IPS-18a (cell line): ENCODE data around the gene CUL1.

Experiments used
- H3K27ac ChIP-seq: one replicate; pipeline ENCODE4 v1.5.1; 2013; ENCODE audit warnings: low read length
- H3K27me3 ChIP-seq: one replicate; pipeline ENCODE4 v1.6.1; 2013; ENCODE audit warnings: mild to moderate bottlenecking, low read length; ENCODE audit not compliant: control insufficient read depth, insufficient read depth
- H3K36me3 ChIP-seq: one replicate; pipeline ENCODE4 v1.6.1; 2013; ENCODE audit warnings: low read depth, low read length; ENCODE audit not compliant: control insufficient read depth
- H3K4me1 ChIP-seq: one replicate; pipeline ENCODE4 v1.6.1; 2013; ENCODE audit warnings: low read depth, low read length; ENCODE audit not compliant: control insufficient read depth
- H3K4me3 ChIP-seq: one replicate; pipeline ENCODE4 v1.5.1; 2013; ENCODE audit warnings: low read length
- H3K9ac ChIP-seq: one replicate; pipeline ENCODE4 v1.6.1; 2013; ENCODE audit warnings: mild to moderate bottlenecking, low read length, moderate library complexity
- H3K9me3 ChIP-seq: one replicate; pipeline ENCODE4 v1.6.1; 2013; ENCODE audit warnings: low read depth, low read length; ENCODE audit not compliant: control insufficient read depth

CUL1 gene

DNA sequence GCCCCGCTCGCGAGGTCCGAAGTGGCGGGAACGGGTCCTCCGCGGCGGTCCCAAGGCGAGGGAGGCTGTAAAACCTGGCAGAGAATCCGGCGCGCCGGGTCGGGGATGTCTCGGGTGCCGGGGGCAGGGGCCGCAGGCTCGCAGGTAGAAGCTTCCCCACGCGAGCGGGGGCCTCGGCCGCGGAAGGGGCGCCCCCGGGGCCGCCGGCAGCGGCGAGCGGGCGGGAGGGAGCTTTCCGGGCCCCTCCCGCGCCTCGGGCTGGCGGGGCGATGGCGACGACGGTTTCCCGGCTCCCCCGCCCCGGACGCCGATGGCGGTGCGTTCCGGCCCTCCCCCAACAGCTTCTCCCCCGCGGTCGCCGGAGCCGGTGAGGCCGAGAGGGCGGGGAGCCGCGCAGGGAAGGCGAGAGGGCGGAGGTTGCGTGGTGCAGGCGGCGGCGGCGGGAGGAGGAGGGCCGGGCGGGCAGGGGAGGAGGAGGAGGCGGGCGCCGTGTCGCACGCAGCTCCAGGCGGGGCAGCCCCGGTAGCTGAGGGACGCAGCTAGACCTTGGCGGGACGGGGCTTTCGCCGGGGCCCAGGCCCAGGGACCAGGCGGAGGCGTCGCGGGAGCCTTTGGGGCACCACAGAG lies at the start of gene CUL1:
Gene CUL1, plus strand, starts transcription at position 507 of the 627 bp plus-strand sequence. CDS start 31,220 bp downstream, outside the sequence.
- H3K9me3 ChIP-seq, result no peaks in the 10 kb centered on the region
- no peaks in the 10 kb centered on the region for H3K36me3 ChIP-seq
- H3K9ac ChIP-seq, result peak within 1 kb of the TSS; percentile 85
- peak within 1 kb of the TSS; percentile 88 for H3K4me3 ChIP-seq
- peaks cover 7% of the 10 kb centered on the region for H3K27me3 ChIP-seq
- H3K4me1 ChIP-seq, result peaks cover 45% of the 10 kb centered on the region
- peak within 1 kb of the TSS; percentile 88 for H3K27ac ChIP-seq

DNA sequence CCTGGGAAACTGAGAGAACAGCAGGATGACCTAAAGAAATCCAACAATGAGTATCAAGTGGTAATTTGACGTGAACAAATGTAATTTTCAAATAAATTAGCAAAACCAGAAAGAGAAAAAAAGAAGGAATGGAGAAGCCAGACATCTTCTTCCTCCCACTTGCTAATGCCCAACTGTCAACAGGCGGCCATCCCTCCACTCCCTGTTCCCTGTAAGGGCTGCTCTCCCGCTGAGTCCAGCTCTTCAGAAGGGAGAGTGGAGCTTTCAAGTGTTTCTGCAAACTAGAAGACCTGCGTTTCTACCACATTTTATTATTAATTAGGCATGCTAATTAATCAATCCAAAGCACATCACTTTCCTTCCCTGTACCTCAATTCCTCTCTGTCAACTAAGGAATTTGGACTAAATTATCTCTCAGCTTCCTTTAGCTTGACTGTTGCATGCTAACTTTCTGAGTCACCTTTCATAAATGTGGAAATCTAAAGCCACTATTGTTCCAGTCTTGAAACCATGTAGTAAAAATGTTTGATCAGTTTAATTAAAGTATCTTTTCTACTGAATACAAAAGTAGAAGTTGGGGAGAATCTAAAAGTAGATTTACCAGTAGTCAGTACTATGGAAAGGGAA lies 48.4 kb upstream of the CUL1 start:
- Histone ChIP-seq H3K4me1 (no peaks in the 10 kb centered on the region), H3K4me3 (no peak overlapping the region), H3K9me3 (no peaks in the 10 kb centered on the region), H3K27me3 (no peaks in the 10 kb centered on the region), H3K9ac (no peak overlapping the region), H3K27ac (no peak overlapping the region), H3K36me3 (no peaks in the 10 kb centered on the region)

DNA sequence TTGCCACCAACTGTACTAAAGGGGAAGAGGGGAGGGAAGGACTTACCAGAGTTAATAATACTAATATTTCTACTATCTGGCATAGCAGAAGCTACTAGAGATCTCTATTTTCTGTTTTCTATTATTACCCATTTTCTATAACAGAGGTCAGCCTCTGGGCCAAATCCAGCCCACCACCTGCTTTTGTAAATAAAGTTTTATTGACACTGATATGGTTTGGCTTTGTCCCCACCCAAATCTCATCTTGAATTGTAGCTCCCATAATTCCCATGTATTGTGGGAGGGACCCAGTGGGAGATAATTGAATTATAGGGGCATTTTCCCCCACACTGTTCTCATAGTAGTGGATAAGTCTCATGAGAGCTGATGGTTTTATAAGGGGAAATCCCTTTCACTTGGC lies 45.9 kb upstream of the CUL1 start:
- Histone ChIP-seq H3K4me1 (no peaks in the 10 kb centered on the region), H3K36me3 (no peaks in the 10 kb centered on the region), H3K4me3 (no peak overlapping the region), H3K27me3 (no peaks in the 10 kb centered on the region), H3K9ac (no peak overlapping the region), H3K9me3 (no peaks in the 10 kb centered on the region), H3K27ac (no peak overlapping the region)

DNA sequence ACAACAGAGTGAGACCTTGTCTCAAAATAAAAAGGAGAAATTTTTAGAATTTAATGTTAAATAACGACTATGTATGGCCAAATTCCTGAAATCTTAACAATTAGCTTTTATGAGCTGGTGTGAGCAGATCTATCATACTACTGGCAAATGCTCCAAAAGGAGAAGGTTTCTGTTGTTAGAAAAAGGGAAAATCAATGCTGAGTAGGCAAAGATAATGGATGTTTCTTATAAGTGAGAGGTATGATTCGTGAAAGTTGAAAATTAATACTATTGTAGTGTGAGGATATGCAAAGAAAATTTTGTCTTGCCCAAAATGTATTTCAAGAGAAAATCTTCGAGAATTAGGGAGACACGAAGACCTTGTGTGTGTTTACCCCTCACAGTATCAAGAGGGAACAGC lies 40.8 kb upstream of the CUL1 start:
- Histone ChIP-seq H3K27me3 (no peaks in the 10 kb centered on the region), H3K27ac (no peak overlapping the region), H3K36me3 (no peaks in the 10 kb centered on the region), H3K9me3 (no peaks in the 10 kb centered on the region), H3K4me3 (no peak overlapping the region), H3K9ac (no peak overlapping the region), H3K4me1 (no peaks in the 10 kb centered on the region)

DNA sequence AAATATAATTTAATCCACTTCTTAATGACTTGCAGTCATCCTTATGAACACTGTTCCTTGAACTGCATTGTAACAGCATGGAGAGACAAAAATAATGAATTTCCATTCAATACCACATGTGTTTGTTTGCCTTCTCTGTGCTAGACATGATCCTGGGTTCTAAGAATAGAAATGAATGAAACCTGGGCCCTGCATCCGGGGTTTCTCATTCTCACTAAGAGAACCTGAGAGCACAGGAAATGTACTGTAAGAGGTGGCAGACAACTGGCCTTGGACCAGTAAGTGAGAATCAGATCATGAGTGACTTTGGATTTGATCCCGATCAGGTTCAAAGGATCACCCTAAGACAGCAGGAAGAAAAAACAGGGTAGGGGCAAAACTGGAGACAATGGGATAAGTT lies 37.2 kb upstream of the CUL1 start:
- Histone ChIP-seq H3K9ac (no peak overlapping the region), H3K4me3 (no peak overlapping the region), H3K4me1 (no peaks in the 10 kb centered on the region), H3K27me3 (no peaks in the 10 kb centered on the region), H3K9me3 (no peaks in the 10 kb centered on the region), H3K27ac (no peak overlapping the region), H3K36me3 (no peaks in the 10 kb centered on the region)

DNA sequence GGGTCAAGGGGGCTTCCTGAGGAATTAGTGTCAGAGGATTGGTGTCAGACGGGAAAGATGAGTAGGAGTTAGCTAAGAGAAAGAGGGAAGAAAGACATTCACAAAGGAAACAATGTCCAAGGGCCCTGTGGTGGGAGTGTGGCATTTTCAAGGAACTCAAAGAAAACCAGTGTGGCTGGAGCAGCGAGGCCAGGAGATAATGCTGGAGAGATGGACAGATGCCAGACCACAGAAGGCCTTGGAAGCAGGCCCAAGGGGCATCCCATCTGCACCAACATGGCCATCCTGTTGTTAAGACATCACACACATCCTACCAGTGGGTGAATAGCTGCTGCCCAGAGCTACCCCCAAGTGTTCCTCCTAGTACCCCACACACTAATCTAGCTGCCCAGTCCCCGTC lies 36.1 kb upstream of the CUL1 start:
- no peaks in the 10 kb centered on the region for H3K36me3 ChIP-seq
- H3K4me3 ChIP-seq, result no peak overlapping the region

DNA sequence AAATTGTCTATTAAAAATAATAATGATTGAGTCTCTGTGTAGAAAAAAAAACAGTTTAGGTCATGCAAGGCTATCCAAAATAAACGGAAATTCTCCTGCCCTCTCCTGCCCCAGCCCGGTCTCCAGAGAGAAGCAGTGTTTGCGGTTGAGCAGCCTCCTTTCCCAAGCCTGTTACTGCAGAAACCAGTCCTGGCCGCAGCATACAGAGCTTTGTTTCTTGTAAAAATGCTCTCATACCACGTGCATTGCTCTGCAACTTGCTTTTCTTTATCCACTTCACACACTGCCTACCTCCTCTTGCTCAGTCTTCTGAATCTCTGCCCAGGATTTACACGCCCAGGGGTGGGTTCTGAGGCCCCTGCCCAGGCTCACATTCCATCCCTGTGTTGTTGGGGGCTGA lies 34.4 kb upstream of the CUL1 start:
- Histone ChIP-seq H3K9me3 (no peaks in the 10 kb centered on the region), H3K9ac (no peak overlapping the region), H3K4me1 (no peaks in the 10 kb centered on the region), H3K27ac (no peak overlapping the region), H3K4me3 (no peak overlapping the region), H3K27me3 (no peaks in the 10 kb centered on the region), H3K36me3 (no peaks in the 10 kb centered on the region)

More for the DNA sequence above, 36.1 kb upstream of the CUL1 start:
- Histone ChIP-seq H3K27ac (no peak overlapping the region), H3K27me3 (no peaks in the 10 kb centered on the region), H3K9me3 (no peaks in the 10 kb centered on the region), H3K4me1 (no peaks in the 10 kb centered on the region), H3K9ac (no peak overlapping the region)

DNA sequence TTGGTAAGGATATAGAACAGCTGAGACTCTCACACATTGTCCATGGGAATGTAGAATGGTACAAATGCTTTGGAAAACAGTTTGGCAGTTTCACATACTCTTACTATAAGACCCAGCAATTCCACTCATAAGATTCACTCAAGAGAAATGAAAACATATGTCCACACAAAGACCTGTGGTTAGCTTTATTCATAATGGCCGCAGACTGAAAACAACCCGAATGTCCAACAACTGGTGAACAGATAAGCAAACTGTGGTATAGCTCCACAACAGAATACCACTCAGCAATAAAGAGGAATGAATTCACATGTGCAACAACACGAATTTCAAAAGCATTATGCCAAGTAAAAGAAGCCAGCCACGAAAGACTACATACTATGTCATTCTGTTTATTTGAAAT lies 33.5 kb upstream of the CUL1 start:
- Histone ChIP-seq H3K36me3 (no peaks in the 10 kb centered on the region), H3K4me1 (no peaks in the 10 kb centered on the region), H3K9ac (no peak overlapping the region), H3K27me3 (no peaks in the 10 kb centered on the region), H3K4me3 (no peak overlapping the region), H3K9me3 (no peaks in the 10 kb centered on the region), H3K27ac (no peak overlapping the region)

DNA sequence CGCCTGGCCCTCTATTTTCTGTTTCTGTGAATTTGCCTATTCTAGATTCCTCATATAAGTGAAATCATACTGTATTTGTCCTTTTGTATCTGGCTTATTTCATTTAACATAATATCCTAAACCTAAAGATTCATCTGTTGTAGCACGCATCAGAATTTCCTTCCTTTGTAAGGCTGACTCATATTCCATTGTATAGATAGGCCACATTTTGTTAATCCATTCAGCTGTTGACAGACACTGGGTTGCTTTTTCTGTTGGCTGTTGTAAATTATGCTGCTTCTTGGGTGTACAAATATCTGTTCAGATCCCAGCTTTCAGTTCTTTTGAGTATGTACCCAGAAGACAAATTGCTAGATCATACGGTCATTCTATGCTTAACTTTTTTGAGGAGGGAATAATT lies 28.8 kb upstream of the CUL1 start:
- Histone ChIP-seq H3K9ac (no peak overlapping the region), H3K9me3 (no peaks in the 10 kb centered on the region), H3K4me3 (no peak overlapping the region), H3K36me3 (no peaks in the 10 kb centered on the region), H3K27me3 (no peaks in the 10 kb centered on the region), H3K27ac (no peak overlapping the region), H3K4me1 (no peaks in the 10 kb centered on the region)

DNA sequence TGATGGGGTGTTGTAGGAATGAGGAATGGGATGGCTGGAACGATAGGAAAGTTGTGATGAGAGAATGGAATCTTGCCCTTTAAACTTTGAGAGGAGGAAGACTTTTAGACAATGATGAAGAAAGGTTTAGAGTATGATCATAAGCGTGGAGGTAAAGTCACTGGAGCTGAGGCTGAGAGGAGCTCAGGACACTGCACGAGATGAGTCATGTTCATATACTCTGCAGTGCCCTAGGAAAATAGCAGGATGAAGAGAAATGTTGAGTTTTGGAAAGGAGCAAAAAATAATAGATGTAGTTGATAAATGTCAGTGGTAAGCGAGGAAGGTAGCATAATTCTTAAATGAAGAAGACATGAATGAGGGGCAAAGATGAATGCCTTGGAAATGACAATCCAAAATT lies 28.3 kb upstream of the CUL1 start:
- H3K27ac ChIP-seq, result no peak overlapping the region

DNA sequence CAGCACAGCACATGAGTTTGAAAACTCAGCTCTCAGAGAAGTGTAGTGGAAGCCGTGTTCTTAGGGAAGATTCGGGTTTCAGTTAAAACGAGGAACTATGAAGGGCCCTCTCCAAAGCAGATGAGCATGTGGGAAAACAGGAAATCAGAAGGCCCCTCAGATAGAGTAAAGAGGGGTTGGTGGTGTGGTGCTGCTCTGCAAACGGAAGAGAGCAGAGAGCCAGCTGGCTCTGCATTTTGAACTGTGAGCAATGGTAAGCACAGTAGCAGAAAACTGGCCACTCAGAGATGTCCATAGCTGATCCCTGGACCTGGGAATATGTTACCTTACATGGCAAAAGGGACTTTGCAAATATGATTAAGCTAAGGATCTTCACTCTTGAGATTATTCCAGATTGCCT lies 27.9 kb upstream of the CUL1 start:
- Histone ChIP-seq H3K9ac (no peak overlapping the region), H3K4me1 (no peaks in the 10 kb centered on the region), H3K4me3 (no peak overlapping the region), H3K27me3 (no peaks in the 10 kb centered on the region), H3K9me3 (no peaks in the 10 kb centered on the region), H3K36me3 (no peaks in the 10 kb centered on the region), H3K27ac (no peak overlapping the region)

More for the DNA sequence above, 28.3 kb upstream of the CUL1 start:
- H3K27me3 ChIP-seq, result no peaks in the 10 kb centered on the region
- no peak overlapping the region for H3K9ac ChIP-seq
- no peak overlapping the region for H3K4me3 ChIP-seq
- H3K4me1 ChIP-seq, result no peaks in the 10 kb centered on the region
- H3K9me3 ChIP-seq, result no peaks in the 10 kb centered on the region
- no peaks in the 10 kb centered on the region for H3K36me3 ChIP-seq

DNA sequence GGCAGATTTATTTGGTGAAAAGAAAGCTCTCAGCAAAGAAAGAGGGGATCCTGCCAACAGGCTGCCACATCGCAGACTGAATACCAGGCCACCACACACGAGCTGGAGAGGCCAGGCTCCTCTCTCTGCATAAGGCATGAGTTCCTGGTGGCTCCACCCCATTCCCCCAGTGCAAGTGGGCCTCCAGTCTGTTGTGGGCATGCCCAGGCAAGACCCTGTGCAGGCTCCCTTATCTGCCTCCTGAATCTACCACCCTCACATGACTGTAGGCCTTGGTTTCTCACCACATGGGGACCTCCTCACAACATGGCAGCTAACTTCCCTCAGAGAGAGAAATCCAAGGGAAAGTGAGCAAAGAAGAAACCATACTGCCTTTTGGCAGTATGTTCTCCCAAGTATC lies 26.7 kb upstream of the CUL1 start:
- no peak overlapping the region for H3K9ac ChIP-seq
- no peaks in the 10 kb centered on the region for H3K36me3 ChIP-seq
- no peak overlapping the region for H3K4me3 ChIP-seq
- no peaks in the 10 kb centered on the region for H3K27me3 ChIP-seq
- no peaks in the 10 kb centered on the region for H3K4me1 ChIP-seq
- H3K9me3 ChIP-seq, result no peaks in the 10 kb centered on the region
- H3K27ac ChIP-seq, result no peak overlapping the region
